ENCODE data around the gene HMCN1.

- no peak for TF ChIP-seq CTCF (conservative IDR thresholded peaks at IDR 0.05; ENCODE audit: low read depth in 2 of 2)
- TF ChIP-seq POLR2AphosphoS5 (IDR thresholded peaks at IDR 0.05; ENCODE audit: low read depth) = no peak
- no peak for TF ChIP-seq EZH2 (IDR thresholded peaks at IDR 0.05; ENCODE audit: low read depth, unreplicated experiment)
- TF ChIP-seq ZNF114 (CRISPR knock-in tag; IDR thresholded peaks at IDR 0.05) = no peak
- TF ChIP-seq STAT1 (IDR thresholded peaks at IDR 0.05; ENCODE audit: unreplicated experiment) = no peak
- no peak for TF ChIP-seq JUNB (IDR thresholded peaks at IDR 0.05; ENCODE audit: unreplicated experiment)
- TF ChIP-seq REST (IDR thresholded peaks at IDR 0.05; ENCODE audit: unreplicated experiment) = no peak
- no peak for TF ChIP-seq EZH2phosphoT487 (IDR thresholded peaks at IDR 0.05; ENCODE audit: unreplicated experiment)
- no peak for TF ChIP-seq ZNF462 (CRISPR knock-in tag; IDR thresholded peaks at IDR 0.05)
Measured at GRCh38 chr1:185787238-185787637, 53.0 kb downstream of the HMCN1 start.
